Caki2 (cell line): Measurements from ENCODE around the gene ADK. TPM values are rescaled to one million over a fixed set of nuclear protein-coding genes. Genes with fewer than 3 reads are reported as not detected.
"Not testable (repeated sequence)": the region's sequence is repeated elsewhere in the genome, so short reads cannot be mapped to it uniquely, and the experiment has no call there.

Source experiments
- DNase-seq: peaks from one replicate; pipeline ENCODE4 v3.0.0-alpha.2; 2015; ENCODE audit warnings: low read depth
- in situ Hi-C: cut with HindIII; loops from 2 replicates; pipeline ENCODE4 v1.10.0; 2016; ENCODE audit warnings: low sequenced_read_pairs, low pct_unique_long_range_greater_than_20kb, mixed read lengths
- total RNA-seq: library from RNA; depleted of rRNA; stranded (reverse); fragments of >200 nt; shearing (Covaris generic); gene quantifications from 2 replicates; pipeline ENCODE4 v1.2.3, GENCODE V29; 2014; ENCODE audit warnings: low replicate concordance

ADK gene
- total RNA-seq, 1 experiment from 2014 or later: 26.5 TPM

GRCh38 chr10:74424565-74424964 is 273.5 kb downstream of the ADK start:
- in situ Hi-C loops: no loop called here
- DNase-seq: no peak

GRCh38 chr10:74425456-74426001 is 274.5 kb downstream of the ADK start:
- in situ Hi-C loops: no loop called here
- DNase-seq: no peak

GRCh38 chr10:74431816-74432215 is 280.8 kb downstream of the ADK start:
- no peak for DNase-seq
- in situ Hi-C loops: no loop called here

GRCh38 chr10:74432841-74433594 is 282.0 kb downstream of the ADK start:
- in situ Hi-C loops: no loop called here
- DNase-seq: peak; percentile 18

GRCh38 chr10:74433595-74433956 is 282.6 kb downstream of the ADK start:
- in situ Hi-C loops: no loop called here
- DNase-seq: no peak

- no peak for DNase-seq
- in situ Hi-C loops: no loop called here
Measured at GRCh38 chr10:74433993-74434392, 283.0 kb downstream of the ADK start.

- in situ Hi-C loops: no loop called here
- DNase-seq: no peak
Measured at GRCh38 chr10:74434547-74434946, 283.5 kb downstream of the ADK start.

GRCh38 chr10:74436523-74437170 is 285.6 kb downstream of the ADK start:
- in situ Hi-C loops: no loop called here

GRCh38 chr10:74437822-74438221 is 286.8 kb downstream of the ADK start:
- in situ Hi-C loops: no loop called here
- DNase-seq: peak; percentile 13

More at GRCh38 chr10:74436523-74437170, 285.6 kb downstream of the ADK start:
- no peak for DNase-seq

- in situ Hi-C loops: no loop called here
- no peak for DNase-seq
Measured at GRCh38 chr10:74439213-74439612, 288.2 kb downstream of the ADK start.

GRCh38 chr10:74445493-74445892 is 294.5 kb downstream of the ADK start:
- DNase-seq: no peak
- in situ Hi-C loops: no loop called here

GRCh38 chr10:74450602-74451001 is 299.6 kb downstream of the ADK start:
- in situ Hi-C loops: no loop called here
- no peak for DNase-seq

- no peak for DNase-seq
- in situ Hi-C loops: no loop called here
Measured at GRCh38 chr10:74451127-74451829, 300.3 kb downstream of the ADK start.

- in situ Hi-C loops: no loop called here
Measured at GRCh38 chr10:74453169-74453568, 302.1 kb downstream of the ADK start.

GRCh38 chr10:74457478-74457877 is 306.5 kb downstream of the ADK start:
- in situ Hi-C loops, DNase-seq: not testable (repeated sequence)

More at GRCh38 chr10:74453169-74453568, 302.1 kb downstream of the ADK start:
- no peak for DNase-seq

GRCh38 chr10:74460812-74461211 is 309.8 kb downstream of the ADK start:
- no peak for DNase-seq
- in situ Hi-C loops: no loop called here

- no peak for DNase-seq
- in situ Hi-C loops: no loop called here
Measured at GRCh38 chr10:74474022-74474713, 323.1 kb downstream of the ADK start.

GRCh38 chr10:74476162-74476706 is 325.2 kb downstream of the ADK start:
- DNase-seq, in situ Hi-C loops: not testable (repeated sequence)
